OCI-LY1 (cell line): ENCODE measurements around the gene ERBB4.

Experiments used
- EZH2 ChIP-seq: fragments of 200-600 bp; sonication (generic), shearing (Covaris generic); IDR thresholded peaks from 2 replicates; pipeline ENCODE4 v1.8.0; 2017; ENCODE audit warnings: borderline replicate concordance, mixed run types, mild to moderate bottlenecking, antibody characterized with exemption, low read length, moderate library complexity, mixed read lengths
- TF ChIP-seq, protein P1 (sequence below): fragments of 200-600 bp; sonication (generic), shearing (Covaris generic); IDR thresholded peaks from 2 replicates; pipeline ENCODE4 v1.5.1; 2017; ENCODE audit warnings: mild to moderate bottlenecking, antibody characterized with exemption, low read length, moderate library complexity, mixed read lengths

GRCh38 chr2:211930331-211930730, 608.3 kb downstream of the ERBB4 start:
- TF ChIP-seq, protein P1, sequence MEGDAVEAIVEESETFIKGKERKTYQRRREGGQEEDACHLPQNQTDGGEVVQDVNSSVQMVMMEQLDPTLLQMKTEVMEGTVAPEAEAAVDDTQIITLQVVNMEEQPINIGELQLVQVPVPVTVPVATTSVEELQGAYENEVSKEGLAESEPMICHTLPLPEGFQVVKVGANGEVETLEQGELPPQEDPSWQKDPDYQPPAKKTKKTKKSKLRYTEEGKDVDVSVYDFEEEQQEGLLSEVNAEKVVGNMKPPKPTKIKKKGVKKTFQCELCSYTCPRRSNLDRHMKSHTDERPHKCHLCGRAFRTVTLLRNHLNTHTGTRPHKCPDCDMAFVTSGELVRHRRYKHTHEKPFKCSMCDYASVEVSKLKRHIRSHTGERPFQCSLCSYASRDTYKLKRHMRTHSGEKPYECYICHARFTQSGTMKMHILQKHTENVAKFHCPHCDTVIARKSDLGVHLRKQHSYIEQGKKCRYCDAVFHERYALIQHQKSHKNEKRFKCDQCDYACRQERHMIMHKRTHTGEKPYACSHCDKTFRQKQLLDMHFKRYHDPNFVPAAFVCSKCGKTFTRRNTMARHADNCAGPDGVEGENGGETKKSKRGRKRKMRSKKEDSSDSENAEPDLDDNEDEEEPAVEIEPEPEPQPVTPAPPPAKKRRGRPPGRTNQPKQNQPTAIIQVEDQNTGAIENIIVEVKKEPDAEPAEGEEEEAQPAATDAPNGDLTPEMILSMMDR = peak; percentile 22; the same call in 1 of the 2 replicates
- no peak for TF ChIP-seq EZH2
